Colonic mucosa (tissue), 4 donors: ENCODE data around the gene ROBO1. TPM values are rescaled to one million over a fixed set of nuclear protein-coding genes. Genes with fewer than 3 reads are reported as not detected.

Source experiments
- DNase-seq: peaks from one replicate; pipeline ENCODE4 v3.0.0-alpha.2; 2020
- H3K27ac ChIP-seq: fragments of 200-600 bp; one replicate; pipeline ENCODE4 v1.8.0; 2021
- H3K27me3 ChIP-seq: fragments of 200-600 bp; one replicate; pipeline ENCODE4 v1.8.0; 2021
- H3K36me3 ChIP-seq: fragments of 200-600 bp; one replicate; pipeline ENCODE4 v1.8.0; 2021
- H3K4me1 ChIP-seq: fragments of 200-600 bp; one replicate; pipeline ENCODE4 v1.8.0; 2021; ENCODE audit warnings: mild to moderate bottlenecking
- H3K4me3 ChIP-seq: fragments of 200-600 bp; one replicate; pipeline ENCODE4 v1.8.0; 2021
- H3K9ac ChIP-seq, 2 donors: one replicate each; pipeline ENCODE4 v1.7.0; 2013; ENCODE audit warnings: control low read depth in 2 of 2, low read depth in 2 of 2, low read length in 2 of 2
- H3K9me3 ChIP-seq: fragments of 200-600 bp; one replicate; pipeline ENCODE4 v1.8.0; 2021
- intact Hi-C: fragments of 100-400 bp; cut with DNase I; formaldehyde crosslinking; loops from one replicate; pipeline ENCODE4 v1.14.1; 2022
- total RNA-seq, 2 donors: library from RNA; stranded (reverse); fragmentation: NEBNext Ultra II Directional in 1 of 2; extraction: Animal tissue kit (Norgen Biotek cat#: 25700) in 1 of 2; gene quantifications; one replicate each; pipeline ENCODE4 v1.2.1, GENCODE V29; 2021
- TF ChIP-seq, protein P1 (sequence below): fragments of 200-600 bp; IDR thresholded peaks from one replicate; pipeline ENCODE4 v1.8.0; 2022; ENCODE audit warnings: antibody characterized with exemption, mild to moderate bottlenecking
- donor health status: healthy.
- donor health status: DM: no; HTN: no; CAD: no.
- donor health status: DM: no; HTN: no; CAD: no.

Gene ROBO1
- total RNA-seq, 2 donors from 2014 or later = 8.1 to 9.4 TPM

DNA sequence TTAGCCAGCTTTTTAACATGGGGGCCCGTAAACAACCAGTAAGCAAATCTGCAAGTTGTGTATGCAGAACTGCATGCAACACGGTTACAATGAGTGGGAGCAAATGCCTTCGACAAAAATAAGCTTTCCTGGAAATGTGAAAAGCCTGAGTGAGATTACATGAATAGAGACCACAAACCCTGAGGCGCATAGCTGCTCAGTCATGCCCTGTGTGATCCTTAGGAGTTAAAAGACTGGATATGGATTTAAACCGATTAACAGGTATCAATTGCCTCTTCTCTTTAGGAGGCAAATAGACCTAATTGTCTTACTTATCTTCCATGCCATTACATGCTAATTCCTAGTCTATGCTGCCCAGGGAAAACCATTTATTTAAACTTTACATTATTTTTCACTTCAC lies 810.3 kb downstream of the ROBO1 start:
- TF ChIP-seq, protein P1, sequence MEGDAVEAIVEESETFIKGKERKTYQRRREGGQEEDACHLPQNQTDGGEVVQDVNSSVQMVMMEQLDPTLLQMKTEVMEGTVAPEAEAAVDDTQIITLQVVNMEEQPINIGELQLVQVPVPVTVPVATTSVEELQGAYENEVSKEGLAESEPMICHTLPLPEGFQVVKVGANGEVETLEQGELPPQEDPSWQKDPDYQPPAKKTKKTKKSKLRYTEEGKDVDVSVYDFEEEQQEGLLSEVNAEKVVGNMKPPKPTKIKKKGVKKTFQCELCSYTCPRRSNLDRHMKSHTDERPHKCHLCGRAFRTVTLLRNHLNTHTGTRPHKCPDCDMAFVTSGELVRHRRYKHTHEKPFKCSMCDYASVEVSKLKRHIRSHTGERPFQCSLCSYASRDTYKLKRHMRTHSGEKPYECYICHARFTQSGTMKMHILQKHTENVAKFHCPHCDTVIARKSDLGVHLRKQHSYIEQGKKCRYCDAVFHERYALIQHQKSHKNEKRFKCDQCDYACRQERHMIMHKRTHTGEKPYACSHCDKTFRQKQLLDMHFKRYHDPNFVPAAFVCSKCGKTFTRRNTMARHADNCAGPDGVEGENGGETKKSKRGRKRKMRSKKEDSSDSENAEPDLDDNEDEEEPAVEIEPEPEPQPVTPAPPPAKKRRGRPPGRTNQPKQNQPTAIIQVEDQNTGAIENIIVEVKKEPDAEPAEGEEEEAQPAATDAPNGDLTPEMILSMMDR = no peak
- no peak overlapping the region for H3K9ac ChIP-seq
- no peaks in the 10 kb centered on the region for H3K9me3 ChIP-seq
- intact Hi-C loops = no loop called here
- DNase-seq = no peak
- H3K4me3 ChIP-seq = no peak overlapping the region
- no peaks in the 10 kb centered on the region for H3K27me3 ChIP-seq
- H3K27ac ChIP-seq = no peak overlapping the region
- no peaks in the 10 kb centered on the region for H3K4me1 ChIP-seq
- no peaks in the 10 kb centered on the region for H3K36me3 ChIP-seq

DNA sequence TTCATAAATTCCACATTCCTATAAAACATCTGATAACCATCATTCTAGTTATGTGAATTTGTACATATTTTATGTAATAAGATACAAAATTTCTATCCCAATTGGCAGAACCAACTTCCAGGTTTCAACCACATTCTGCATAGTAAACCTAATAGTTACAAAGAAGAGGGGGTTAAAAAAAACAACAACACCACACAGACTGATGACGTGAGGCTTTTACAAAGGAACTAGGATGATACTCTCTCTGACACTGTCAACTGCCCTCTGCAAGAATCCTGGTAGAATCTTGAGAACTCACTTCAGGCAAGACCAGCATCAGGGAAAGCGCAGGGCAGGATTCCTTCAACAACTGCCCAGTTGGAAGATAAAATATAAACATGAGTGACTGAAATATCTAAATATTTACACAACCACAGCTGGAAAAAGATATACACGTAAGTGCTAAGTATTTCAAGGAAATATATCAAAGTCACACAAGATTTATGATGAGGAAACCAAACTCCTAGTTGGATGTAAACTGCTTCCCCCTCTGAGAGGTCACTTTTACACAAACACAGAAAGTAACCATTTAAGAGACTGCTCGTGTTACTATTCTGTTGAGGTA lies 816.4 kb downstream of the ROBO1 start:
- Histone ChIP-seq H3K9ac (no peak overlapping the region), H3K36me3 (no peaks in the 10 kb centered on the region), H3K27me3 (no peaks in the 10 kb centered on the region), H3K4me1 (no peaks in the 10 kb centered on the region), H3K4me3 (no peak overlapping the region), H3K27ac (no peak overlapping the region), H3K9me3 (no peaks in the 10 kb centered on the region)
- intact Hi-C loops = no loop called here
- TF ChIP-seq, protein P1 = no peak
- no peak for DNase-seq

DNA sequence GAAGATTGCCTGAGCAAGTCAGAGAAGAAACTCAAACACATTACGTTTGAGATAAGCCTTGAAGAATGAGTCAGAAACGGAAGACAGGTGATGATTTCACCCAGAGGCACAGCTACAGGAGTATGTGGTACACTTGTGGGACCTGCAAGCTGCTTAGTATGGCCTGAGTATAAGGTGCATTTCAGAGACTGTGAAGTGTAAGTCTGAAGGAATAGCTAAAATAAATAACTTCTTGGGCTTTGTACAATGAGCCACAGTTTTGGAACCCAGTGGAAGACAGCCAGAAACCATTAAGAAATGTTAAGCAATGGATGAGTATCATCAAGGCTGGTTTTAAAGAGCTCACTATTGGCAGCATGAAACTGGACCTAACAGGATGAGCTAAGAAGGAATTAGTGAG lies 826.2 kb downstream of the ROBO1 start:
- intact Hi-C loops = no loop called here
- no peaks in the 10 kb centered on the region for H3K4me1 ChIP-seq
- H3K27ac ChIP-seq = no peak overlapping the region
- H3K9ac ChIP-seq = no peak overlapping the region
- DNase-seq = no peak
- no peak overlapping the region for H3K4me3 ChIP-seq
- no peaks in the 10 kb centered on the region for H3K27me3 ChIP-seq
- H3K9me3 ChIP-seq = no peaks in the 10 kb centered on the region
- TF ChIP-seq, protein P1 = no peak
- H3K36me3 ChIP-seq = no peaks in the 10 kb centered on the region

DNA sequence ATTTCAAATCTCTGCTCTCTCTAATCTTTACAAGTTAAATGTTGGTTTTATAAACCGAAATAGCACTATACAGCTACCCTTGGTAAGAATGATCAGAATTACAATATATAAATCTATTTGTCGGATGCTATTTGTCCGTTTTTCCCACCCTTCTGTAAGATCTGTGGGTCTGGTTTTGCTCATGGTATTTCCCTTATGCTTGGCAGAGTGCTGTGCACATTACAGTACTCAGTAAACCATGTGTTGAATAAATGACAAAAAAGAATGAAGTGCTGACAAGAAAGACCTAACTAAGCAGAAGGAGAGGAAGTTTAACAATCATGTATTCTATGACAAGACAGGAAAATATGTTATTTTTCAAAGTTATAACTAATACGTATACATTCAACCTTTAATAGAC lies 827.2 kb downstream of the ROBO1 start:
- no peaks in the 10 kb centered on the region for H3K36me3 ChIP-seq
- H3K4me1 ChIP-seq = no peaks in the 10 kb centered on the region
- no peaks in the 10 kb centered on the region for H3K9me3 ChIP-seq
- TF ChIP-seq, protein P1 = no peak
- intact Hi-C loops = no loop called here
- H3K9ac ChIP-seq = no peak overlapping the region
- H3K27me3 ChIP-seq = no peaks in the 10 kb centered on the region
- H3K27ac ChIP-seq = no peak overlapping the region
- no peak for DNase-seq
- no peak overlapping the region for H3K4me3 ChIP-seq

DNA sequence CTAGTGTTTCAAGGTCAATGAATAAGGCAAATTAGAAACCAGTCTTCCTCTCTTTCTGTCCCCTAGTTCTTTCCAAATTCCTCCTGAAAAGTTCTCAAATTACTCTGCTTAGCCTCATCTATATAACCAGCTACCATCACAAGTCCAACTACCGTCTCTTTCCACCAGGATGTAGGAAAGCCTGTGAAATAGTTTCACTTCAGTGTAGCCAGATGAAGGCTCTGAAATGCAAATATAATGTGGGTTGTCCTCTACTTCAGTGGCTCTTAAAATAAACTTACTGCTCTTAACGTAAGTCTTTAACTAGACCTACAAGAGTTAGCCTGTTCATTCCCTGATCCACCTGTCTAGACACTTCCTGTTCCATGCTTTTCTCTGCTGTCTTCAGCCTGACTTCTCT lies 827.7 kb downstream of the ROBO1 start:
- TF ChIP-seq, protein P1 = no peak
- Histone ChIP-seq H3K9me3 (no peaks in the 10 kb centered on the region), H3K9ac (no peak overlapping the region), H3K36me3 (no peaks in the 10 kb centered on the region), H3K4me1 (no peaks in the 10 kb centered on the region), H3K27me3 (no peaks in the 10 kb centered on the region), H3K27ac (no peak overlapping the region), H3K4me3 (no peak overlapping the region)
- DNase-seq = no peak
- intact Hi-C loops = no loop called here
